Myocyte (in vitro differentiated cells): Measurements from ENCODE around the gene UNC93B1. TPM values are rescaled to one million over a fixed set of nuclear protein-coding genes. Genes with fewer than 3 reads are reported as not detected.

Experiments
- DNase-seq: peaks from one replicate; pipeline ENCODE4 v3.0.0-alpha.2; 2012; ENCODE audit warnings: low read depth
- polyA plus RNA-seq: library from polyadenylated mRNA; unstranded; fragments of >200 nt; gene quantifications from one replicate; pipeline ENCODE4 v1.2.1, GENCODE V29; 2012; ENCODE audit warnings: missing spikeins
- total RNA-seq: library from RNA; depleted of rRNA; stranded (reverse); fragments of >200 nt; gene quantifications from 2 replicates; pipeline ENCODE4 v1.2.3, GENCODE V29; 2014

UNC93B1 gene, protein sequence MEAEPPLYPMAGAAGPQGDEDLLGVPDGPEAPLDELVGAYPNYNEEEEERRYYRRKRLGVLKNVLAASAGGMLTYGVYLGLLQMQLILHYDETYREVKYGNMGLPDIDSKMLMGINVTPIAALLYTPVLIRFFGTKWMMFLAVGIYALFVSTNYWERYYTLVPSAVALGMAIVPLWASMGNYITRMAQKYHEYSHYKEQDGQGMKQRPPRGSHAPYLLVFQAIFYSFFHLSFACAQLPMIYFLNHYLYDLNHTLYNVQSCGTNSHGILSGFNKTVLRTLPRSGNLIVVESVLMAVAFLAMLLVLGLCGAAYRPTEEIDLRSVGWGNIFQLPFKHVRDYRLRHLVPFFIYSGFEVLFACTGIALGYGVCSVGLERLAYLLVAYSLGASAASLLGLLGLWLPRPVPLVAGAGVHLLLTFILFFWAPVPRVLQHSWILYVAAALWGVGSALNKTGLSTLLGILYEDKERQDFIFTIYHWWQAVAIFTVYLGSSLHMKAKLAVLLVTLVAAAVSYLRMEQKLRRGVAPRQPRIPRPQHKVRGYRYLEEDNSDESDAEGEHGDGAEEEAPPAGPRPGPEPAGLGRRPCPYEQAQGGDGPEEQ
- total RNA-seq = 25.0 and 32.4 TPM in 2 replicates
- 13.7 TPM for polyA plus RNA-seq

DNA sequence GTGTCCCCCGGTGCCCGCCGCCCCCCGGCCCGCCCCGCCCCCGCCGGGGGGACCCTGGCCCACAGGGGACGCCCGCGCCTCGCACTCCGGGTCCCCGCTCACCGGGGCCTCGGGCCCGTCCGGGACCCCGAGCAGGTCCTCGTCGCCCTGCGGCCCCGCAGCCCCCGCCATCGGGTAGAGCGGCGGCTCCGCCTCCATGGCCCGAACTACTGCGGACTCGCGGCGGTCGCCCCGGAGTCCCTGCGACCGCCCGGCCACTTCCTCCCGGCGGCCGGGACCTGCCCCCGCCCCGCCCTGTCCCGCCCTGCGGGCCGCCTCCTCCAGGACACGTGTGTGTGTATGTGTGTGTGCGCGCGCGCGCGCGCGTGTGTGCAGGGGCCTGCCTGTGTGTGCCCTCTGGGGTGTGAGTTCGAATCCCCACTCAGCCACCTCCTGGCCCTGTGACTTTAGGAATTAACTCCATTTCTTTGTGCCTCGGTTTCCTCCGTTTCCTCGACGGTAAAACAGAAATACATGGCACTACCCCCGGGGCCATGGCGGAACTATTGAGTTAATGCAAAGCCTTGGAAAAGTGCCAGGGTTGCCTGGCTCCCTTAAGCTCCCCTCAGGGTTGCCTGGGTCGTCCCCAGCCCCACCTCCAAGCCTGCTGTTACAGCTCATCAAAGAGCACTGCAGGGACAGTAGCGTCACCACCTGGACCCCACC is at the start of gene UNC93B1:
UNC93B1 (minus strand) TSS at position 252 of the 705 bp plus-strand sequence; CDS start at position 198, 54 bp downstream.
- peak; percentile 78 for DNase-seq

DNA sequence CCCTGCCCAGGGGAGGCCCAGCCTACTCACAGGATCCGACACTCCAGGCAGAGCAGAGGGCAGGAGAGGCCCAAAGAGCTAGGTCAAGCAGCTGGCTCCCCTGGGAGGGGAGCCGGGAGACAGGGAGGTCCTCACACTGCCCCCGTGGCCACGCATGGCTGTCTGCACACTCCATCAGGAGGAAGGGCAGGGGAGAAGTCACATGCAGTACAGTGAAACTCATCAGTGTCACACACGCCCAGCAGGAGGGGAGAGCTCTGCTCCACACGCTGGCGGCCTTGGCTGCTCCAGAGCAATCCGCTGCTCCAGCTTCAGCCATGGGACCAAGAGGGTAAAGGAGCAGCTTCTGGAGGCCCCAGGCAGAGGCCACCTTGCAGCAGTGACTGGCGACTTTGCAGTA is 49.2 kb upstream of the UNC93B1 start:
- DNase-seq = no peak

DNA sequence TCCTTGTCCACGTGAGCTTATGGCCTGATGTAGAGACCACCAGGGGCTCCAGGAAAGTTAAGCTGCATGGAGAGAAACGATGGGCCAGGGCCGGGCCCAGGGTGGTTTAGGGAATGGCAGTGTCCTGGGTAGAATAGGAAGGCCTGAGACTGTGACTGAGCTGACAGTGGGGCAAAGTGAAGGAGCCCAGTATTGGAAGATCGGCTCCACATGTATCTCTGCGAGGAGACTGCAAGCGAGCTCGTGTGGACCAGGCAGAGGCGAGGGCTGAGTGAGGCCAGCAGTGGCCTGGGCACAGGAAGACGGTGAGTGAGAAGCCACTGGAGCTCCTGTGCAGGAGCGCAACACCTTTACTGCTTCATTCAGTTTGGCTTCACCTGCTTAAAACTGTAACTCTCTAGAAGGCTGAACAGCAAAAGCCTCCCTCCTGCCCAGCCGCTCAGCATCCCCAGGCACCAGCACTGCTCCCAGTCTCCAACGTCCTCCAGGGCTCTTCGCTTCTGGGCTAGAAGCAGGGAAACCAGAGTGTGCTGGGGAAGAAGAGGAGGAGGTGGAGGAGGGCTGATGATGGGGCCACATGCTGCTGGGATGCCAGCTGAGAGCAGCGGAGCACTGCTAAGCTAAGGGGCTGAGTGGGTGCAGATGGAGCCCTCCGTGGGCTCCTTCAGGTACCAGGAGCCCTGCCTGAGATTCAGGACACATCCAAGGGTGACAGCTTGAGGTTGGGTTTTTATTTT is 48.4 kb upstream of the UNC93B1 start:
- DNase-seq = no peak

DNA sequence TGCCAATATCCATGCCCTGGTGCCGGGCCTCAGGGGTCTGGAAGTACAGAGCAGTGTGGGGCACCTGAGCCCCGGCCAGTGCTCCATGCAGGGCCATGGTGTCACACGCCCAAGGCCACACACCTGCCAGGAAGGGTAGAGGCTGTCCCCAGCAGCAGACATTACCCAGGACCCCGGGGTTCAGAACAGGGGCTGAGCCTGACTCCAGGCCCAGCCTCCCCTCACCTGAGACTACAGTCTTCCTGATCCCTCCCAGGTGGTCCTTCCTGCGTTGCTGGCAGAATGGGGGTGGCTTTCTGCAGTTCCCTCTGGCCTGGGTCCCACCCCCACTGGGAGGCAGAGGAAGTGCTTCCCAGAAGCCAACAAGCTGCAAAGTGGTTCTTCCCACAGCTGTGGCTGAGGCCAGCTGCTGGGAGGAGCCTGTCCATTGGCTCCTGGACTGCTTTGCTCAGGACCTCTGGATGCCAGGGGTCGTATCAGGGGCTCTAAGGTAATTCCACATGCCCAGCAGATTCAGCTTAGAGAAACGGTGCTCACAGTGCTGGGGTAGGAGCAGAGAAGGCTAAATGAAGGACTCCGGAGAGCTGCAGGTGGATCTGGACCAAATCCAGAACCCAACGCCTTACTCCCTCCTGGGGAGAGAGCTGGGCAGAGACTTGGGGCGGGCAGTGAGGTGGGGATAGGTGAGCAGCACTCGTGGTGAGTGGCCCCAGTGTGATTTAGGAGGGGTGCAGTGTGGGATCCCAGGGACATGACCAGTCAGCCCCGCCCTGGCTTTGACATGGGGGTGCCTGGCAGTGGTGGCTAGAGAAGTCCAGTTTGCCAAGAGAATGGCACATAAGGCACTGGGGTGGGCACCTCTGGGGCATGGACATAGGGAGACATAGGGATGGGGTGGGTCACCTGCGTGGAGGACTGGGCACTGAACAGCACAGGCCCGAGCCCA is 47.6 kb upstream of the UNC93B1 start:
- peak; percentile 48 for DNase-seq

DNA sequence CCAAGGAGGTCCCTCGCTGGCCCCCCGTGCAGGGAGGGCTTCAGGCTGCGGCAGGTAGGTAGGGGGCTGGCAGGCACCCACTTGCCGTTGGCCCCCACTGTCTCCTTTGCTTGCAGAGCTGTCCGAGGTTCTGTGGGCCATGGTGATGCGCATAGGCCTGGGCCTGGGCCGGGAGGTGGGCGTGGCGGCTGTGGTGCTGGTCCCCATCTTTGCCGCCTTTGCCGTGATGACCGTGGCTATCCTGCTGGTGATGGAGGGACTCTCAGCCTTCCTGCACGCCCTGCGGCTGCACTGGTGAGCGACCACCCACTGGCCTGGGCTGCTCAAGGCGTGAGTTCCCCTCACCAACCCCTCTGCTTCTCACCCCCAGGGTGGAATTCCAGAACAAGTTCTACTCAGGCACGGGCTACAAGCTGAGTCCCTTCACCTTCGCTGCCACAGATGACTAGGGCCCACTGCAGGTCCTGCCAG is 46.5 kb upstream of the UNC93B1 start:
- no peak for DNase-seq

DNA sequence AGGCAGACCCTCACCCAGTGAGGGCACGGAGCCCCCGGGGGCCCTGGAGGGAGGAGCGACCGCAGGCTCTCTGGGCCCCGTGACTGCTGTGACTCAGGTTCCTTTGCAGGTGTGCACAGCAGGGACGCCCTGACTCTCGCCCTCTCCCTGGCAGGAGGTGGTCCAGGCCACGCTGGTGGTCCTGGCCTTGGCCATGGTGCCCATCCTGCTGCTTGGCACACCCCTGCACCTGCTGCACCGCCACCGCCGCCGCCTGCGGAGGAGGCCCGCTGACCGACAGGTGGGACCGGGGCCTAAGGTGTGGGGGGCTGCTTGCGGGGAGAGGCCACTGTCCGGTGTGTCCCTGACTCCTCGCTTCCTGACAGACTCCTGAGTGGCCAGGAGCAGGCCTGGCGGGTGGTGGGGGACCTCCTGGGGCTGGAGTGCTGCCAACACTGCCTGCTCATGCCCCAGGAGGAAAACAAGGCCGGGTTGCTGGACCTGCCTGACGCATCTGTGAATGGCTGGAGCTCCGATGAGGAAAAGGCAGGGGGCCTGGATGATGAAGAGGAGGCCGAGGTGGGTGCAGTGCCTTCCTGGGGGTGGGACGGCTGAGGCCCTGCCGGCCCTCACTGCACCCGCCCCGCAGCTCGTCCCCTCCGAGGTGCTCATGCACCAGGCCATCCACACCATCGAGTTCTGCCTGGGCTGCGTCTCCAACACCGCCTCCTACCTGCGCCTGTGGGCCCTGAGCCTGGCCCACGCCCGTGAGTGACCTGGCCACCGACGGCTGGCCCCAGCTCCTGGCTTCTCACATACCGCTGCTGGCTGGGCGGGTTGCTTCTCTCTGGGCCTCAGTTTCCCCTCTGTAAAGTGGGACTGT is 45.8 kb upstream of the UNC93B1 start:
- no peak for DNase-seq

DNA sequence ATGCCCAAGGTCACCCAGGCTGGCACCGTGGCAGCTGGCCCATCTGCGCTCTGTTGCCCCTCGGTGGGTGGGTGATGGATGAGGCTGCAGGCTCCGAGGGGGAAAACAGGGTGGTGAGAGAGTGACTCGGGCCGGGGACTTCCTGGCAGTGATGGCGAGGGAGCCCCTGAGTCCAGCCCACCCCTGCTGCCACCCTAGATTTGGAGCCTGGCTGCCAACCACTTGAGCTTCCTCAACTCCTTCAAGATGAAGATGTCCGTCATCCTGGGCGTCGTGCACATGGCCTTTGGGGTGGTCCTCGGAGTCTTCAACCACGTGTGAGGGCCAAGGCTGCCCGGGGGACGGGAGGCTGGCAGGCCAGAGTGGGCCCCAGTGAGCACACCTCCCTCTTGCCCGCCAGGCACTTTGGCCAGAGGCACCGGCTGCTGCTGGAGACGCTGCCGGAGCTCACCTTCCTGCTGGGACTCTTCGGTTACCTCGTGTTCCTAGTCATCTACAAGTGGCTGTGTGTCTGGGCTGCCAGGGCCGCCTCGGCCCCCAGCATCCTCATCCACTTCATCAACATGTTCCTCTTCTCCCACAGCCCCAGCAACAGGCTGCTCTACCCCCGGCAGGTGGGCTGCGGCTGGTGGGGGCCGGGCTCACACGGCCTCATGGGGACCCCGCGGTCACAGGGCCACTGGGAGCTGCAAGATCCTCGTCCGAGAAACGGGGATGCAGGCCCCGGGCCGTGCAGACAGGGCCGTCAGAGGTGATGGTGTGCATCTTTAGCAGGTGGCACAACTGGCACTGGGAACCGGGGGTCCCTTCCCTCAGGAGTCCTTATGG is 45.0 kb upstream of the UNC93B1 start:
- no peak for DNase-seq

DNA sequence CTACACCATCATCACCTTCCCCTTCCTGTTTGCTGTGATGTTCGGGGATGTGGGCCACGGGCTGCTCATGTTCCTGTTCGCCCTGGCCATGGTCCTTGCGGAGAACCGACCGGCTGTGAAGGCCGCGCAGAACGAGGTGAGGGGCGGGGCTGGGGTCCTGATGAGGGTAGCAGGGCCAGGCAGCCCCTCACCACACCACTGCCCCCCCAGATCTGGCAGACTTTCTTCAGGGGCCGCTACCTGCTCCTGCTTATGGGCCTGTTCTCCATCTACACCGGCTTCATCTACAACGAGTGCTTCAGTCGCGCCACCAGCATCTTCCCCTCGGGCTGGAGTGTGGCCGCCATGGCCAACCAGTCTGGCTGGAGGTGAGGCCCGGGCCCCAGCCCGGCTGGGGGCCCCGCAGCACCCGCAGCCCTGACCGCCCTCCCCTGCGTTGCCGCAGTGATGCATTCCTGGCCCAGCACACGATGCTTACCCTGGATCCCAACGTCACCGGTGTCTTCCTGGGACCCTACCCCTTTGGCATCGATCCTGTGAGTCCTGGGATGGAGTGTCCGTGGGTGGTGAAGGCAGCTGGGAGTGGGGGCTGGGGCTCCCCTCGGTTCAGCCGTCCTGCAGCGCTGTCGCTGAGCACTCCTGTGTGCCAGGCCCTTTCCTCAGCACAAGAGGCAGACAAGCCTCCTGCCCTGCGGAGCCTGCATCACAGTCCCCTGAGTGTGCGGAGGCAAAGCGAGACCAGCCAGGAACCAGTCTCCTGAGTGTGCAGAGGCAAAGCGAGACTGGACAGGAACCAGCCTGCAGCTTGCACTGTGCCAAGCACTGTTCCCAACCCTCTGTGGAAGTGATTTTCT is 43.8 kb upstream of the UNC93B1 start:
- DNase-seq = no peak

DNA sequence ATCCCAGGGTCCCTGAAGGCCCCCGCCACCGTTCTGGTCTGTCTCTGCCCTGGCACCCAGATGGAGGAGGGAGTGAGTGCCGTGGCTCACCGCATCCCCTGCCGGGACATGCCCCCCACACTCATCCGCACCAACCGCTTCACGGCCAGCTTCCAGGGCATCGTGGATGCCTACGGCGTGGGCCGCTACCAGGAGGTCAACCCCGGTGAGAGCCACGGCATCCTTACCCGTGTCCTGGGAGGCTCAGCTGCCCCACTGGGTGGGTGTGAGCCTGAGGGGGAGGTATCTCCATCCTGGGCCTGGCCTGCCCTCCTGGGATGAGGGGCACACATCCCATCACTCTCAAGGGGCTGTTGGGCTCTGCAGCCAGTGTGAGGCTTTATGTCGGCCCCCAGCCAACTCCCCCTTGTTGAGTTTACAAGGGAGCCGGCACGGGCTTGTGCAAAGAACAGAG is 41.0 kb upstream of the UNC93B1 start:
- DNase-seq = no peak

DNA sequence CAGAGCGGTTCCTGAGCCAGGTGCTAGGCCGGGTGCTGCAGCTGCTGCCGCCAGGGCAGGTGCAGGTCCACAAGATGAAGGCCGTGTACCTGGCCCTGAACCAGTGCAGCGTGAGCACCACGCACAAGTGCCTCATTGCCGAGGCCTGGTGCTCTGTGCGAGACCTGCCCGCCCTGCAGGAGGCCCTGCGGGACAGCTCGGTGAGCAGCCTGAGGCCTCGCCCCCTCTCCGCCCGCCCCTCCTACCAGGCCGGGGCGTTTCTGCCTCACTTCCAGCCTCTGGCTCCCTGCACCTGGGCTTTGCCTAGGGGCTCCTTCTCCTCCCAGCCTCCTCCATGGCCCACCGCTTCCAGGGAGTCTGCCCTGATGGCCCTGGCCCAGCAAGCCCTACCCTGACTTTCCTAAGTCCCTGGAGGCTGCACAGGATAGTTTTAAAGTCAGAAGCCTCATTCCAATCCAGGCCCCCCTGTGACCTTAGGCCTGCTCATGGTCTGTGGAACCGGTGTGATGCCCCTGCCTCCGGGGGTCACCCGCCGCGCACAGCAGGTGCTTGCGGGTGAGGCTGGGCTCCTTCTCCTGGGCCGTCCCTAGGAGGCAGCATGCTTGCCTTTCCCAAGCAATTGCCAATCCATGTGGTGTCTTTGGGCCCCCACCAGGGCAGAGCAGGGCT is 40.4 kb upstream of the UNC93B1 start:
- no peak for DNase-seq

DNA sequence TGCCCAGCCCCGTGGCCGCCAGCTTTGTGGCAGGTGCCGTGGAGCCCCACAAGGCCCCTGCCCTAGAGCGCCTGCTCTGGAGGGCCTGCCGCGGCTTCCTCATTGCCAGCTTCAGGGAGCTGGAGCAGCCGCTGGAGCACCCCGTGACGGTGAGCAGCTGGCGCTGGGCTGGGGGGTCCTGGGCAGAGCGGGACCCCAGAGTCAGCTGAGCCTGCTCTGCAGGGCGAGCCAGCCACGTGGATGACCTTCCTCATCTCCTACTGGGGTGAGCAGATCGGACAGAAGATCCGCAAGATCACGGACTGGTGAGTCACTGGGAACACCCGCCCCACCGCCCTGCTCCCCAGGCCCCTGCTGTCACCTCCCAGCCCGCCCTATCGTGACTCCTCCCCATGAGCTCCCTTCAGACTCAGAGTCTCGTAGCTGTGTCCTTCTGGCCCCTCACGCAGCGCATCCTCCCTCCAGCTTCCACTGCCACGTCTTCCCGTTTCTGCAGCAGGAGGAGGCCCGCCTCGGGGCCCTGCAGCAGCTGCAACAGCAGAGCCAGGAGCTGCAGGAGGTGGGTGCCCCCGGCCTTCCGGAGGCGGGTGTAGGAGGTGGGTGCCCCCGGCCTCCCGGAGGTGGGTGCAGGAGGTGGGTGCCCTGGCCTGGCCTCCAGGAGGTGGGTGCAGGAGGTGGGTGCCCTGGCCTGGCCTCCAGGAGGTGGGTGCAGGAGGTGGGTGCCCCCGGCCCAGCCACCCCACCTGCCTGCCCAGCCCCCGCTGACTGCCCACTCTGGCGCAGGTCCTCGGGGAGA is 39.6 kb upstream of the UNC93B1 start:
- DNase-seq = no peak

DNA sequence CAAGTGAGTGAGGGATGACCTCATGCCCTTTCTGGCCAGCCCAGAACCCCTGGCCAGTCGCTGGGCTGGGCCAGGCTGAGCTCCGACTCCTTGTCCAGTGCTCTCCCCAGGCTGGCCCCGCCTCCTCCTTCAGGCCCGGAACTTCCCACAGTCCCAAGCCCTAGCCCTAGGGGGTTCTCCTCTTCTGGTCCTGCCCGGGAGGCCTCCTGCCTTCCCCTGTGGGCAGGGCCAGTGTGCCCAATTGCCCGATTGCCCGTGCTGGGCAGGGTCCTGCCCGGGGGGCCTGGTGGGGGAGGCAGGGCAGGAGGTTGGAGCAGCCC is 39.1 kb upstream of the UNC93B1 start:
- DNase-seq = no peak

DNA sequence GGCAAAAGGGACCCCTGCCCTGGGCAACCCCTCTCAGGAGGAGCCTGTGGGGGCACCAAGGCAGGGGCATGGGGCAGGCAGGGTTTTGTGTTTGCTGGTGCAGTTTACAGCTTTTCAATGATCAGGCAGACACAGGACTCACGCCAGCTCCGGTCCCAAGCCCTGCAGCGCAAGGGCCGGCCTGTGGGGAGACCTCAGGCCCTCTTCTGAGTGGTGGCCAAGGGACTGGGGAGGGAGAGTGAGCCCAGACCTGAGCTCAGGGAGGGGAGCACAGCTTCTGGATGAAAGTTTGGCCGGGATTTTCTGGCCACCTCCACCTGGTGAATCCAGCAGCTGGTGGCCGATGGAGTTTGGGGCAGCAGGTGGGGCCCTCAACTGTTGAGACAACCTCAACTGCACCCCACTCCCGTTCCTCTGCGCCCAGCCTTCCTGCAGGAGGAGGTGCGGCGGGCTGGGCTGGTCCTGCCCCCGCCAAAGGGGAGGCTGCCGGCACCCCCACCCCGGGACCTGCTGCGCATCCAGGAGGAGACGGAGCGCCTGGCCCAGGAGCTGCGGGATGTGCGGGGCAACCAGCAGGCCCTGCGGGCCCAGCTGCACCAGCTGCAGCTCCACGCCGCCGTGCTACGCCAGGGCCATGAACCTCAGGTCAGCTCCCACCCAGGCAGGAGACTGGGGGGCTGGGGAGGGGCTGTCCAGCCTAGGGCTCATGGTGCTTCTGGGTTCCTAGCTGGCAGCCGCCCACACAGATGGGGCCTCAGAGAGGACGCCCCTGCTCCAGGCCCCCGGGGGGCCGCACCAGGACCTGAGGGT is 38.5 kb upstream of the UNC93B1 start:
- no peak for DNase-seq

DNA sequence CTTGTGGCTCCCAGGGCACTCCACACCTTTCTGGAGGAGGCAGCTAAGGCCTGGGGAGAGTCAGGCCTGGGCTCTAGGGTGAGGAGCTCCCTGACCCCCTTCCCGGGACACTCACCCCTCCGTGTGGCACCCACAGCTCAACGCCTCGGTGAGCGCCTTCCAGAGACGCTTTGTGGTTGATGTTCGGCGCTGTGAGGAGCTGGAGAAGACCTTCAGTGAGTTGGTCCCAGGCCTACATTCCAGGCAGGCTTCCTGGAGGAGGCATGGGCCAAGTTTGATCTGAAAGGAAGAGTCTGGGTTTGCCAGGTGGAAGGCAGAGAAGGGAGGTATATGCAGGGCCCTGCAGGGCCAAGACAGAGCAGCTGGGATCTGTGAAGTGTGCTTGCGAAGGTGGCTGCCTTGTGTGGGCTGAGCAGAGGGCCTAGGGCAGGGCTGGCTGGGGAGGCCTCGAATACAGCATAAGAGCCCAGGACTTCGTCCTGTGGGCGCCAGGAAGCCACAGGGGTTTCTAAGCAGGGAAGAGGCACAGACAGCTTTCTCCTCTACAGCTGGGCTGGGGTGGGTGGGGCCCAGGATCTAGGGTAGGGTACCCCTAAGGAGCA is 37.8 kb upstream of the UNC93B1 start:
- DNase-seq = no peak
